HepG2 (cell line): Measurements from ENCODE around the gene CTNNA2.

Experiments used
- EZH2 ChIP-seq: conservative IDR thresholded peaks from 2 replicates; pipeline ENCODE4 v1.6.1; 2012; ENCODE audit warnings: mild to moderate bottlenecking, low read depth, low read length, moderate library complexity
- NCOA5 ChIP-seq: sonication (generic); formaldehyde crosslinking; IDR thresholded peaks from 2 replicates; pipeline ENCODE4 v1.4.0; 2020; ENCODE audit warnings: missing genetic modification reagents

DNA sequence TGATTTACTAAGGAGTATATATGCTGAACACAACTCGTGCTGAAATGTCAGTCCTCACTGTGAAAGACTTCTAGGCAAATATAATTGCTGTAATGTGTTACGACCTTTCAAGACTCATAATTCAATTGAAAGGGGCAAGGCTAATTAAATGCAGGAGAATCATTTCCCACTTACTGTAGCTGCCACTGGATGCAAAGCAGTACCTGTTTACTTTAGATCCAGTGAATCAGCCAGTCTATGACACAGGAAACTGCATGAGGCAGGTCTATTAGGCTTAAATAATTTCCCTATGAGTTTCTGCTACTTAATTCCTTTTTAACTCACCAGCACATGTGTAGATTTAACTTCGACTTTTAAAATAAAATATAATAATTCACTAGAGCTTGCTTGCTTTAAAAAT is 125.6 kb downstream of the CTNNA2 start:
- TF ChIP-seq NCOA5 (CRISPR knock-in tag): no peak
- TF ChIP-seq EZH2: no peak
